HK-2 (cell line): Measurements from ENCODE around the gene HOXB5.
A peak's percentile ranks its signal among the peaks of the same experiment; 100 is the strongest.

Source experiments
- DNase-seq: peaks from one replicate; pipeline ENCODE4 v3.0.0-alpha.2; 2018; ENCODE audit not compliant: unreplicated experiment

Gene HOXB5

DNA sequence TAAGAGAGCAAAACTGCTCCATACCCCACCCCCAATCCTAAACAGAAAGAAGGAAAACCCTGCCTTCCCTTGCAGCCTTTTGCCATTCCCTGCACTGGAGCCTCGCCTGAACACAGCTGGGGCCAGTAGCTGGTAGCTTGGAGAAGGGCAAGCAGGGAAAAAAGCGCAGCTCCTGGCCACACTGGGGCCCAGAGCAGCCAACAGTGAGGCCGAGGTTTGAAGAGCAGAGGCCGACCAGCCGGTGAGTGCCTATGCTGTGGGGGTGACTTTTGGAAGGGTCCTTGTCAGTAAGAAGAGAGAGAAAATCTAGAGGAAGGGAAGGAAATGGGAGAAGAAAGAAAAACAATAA lies 35.8 kb upstream of the HOXB5 start:
- DNase-seq: no peak

DNA sequence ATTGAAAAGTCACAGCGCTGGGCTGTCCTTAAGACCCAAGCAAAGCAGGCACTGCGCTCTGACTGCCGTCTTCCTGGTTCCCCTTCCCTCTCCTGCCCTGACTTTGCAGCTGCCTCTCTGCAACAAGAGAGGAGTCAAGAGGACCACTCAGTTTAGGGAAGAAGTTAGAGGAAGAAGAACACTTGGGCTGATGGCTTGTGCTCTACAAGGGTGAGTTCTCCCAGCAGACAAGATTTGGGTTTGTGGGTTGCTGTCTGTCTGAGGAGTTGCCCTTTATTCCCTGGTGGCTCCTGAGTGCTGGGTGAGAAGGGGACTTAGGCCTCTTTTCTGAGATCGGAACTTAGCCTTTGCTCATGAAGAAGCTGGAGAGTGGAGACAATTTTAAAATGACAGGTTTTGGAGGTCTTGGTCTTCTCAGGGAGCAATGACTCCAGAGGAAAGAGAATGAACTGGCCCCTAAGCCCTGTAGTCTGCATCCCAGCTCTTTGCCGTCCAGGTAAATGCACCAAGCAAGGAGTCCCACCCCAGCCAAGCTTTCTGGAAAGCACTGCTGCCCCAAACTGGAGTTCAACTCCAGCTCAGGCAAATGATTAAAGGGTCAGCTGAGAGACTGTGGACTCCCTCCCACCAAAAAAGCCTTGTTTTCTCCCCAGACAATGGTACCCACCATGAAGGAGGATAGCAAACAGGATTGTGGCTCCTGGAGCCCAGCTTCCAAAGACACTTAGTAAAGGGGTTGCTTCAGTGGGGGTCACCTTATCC lies 35.3 kb upstream of the HOXB5 start:
- DNase-seq: no peak

DNA sequence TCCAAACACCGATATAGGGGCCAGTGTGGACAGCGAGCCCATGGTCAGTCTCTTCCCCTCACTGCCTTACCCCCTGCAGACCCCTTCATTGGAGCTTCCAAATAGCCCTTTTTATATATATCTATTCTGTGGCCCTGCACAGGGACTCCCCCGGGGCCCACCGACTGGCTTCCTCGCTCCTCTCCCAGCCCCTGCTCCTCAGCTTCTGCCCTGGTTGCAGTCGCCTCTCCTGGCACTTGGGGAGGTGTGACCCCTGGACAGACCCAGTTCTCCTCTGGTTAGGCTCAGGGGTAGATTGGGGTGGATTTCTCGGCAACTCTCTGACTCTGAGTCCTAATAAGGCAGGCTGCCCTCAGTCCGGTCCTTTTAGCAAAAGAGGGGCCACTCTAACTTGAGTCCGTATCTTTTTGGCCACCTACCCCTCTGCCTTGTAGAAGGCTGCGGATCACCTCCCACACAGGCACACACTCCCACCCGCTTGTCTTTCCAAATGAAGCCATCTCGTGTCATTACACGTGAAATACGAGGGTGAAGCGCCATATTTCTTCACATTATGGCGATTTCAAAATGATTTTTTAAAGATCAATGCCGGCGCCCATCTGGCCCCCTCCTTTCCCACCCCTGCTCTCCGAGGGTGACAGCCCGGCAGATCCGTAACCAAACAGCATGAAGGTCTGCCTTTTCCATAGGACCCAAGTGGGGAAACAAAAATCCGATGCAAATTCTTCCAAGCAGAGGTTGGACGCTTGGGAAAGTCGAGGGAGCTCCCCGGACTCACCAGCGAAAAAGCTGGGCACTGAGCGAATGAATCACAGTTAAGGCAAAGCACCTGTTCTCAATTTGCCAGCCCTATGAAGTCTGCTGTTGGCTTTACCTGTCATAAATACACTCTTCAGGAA lies 34.3 kb upstream of the HOXB5 start:
- no peak for DNase-seq

DNA sequence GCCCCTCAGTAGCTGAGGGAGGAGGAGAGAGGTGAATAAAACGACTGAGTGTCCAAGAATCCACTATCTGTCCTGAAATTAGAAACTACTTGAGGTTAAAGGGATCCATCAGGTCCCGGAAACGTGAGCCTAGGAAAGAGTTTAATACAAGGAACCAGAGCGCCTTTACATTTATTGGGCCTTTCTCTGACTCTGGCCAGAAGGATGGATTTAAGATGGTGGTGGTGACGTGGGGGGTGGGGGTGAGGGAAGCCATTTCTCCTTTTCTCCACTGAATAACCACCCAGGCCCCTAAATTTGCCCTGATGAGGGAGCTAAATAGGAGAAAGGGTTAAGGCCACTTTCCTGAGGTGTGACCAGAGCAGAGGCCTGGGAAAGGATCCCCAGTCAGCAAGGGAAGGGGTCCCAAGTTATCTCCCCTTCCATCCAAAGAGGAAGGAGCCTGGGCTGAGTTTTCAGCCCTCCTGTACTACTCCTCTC lies 33.6 kb upstream of the HOXB5 start:
- DNase-seq: no peak

DNA sequence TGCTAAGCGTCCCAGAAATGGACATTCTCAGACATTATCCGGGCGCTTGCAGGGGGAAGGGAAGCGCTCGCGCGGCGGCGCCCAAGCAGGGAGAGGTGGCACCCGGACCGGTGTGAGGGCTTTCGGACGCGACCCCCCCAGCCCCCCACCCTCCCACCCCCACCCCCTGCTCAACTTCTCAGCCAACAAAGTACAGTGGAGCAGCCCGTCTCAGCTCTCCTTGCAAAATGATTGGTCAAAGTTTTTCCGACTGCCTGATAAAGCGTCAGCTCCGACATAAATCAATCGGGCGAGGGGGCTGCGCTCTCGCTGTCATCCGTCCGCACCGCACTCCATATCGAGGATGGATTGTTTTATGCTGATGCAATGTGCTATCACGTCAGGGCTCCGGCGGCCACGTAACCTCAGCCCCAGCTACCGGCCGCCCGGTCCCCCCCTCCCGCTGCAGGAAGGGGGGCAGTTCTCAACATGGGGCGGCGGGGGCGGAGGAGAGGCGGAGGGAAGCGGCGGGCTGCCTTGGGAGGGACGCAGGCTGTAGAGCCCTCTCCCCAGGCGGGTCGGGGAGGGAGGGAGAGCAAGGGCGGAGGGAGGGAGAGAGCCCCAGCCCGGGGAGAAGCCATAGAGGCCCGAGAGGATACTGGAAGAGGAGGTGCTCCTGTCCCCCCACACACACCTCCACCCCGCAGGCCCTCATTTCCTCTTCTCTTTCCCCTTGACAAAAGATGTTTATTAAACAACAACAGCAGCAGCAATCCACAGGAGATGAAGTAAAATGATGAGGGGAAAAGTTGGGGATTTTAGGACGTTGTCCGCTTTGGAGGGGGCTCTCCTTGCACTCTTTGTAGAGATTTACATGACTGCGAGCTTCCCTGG lies 32.9 kb upstream of the HOXB5 start, which contains the start of gene HOXB9:
HOXB9 (minus strand) TSS at position 114 of the 873 bp plus-strand sequence; CDS start at position 25, 89 bp downstream.
- peak; percentile 91 for DNase-seq

DNA sequence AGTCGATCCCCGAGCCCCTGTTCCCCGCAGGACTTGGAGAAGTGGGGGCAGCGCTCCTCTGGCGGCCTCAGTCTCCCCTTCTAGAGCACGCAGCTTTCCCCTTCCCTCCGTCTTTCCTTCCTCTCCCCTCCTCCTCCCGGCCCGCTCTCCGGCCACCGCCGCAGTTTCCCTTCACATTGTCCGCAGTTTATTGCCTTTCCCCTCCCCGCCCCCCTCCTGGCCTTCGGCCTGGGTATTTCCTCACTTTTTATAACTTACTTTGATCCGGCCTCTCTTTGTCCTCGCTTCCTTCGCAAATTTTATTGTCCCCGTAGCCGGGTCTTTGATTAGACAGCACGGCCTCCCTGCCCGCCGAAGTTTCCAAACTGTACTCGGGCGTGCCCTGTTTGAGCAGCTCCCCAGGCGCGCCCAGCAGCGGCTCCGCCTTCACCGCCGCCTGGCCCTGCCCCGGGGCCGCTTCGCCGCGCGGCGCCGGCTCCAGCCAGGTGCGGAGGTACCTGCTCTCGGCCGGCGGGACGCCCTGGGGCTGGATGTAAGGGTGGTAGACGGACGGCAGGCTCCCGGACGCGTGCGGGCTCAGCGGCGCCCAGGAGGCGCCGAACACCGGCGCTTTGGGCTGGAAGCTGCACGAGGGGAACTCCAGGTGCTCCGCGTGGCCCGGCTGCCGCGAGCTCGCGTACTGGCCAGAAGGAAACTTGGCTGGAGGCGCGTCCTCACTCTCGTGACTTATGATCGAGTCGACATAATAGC lies 32.1 kb upstream of the HOXB5 start:
- DNase-seq: peak; percentile 81

DNA sequence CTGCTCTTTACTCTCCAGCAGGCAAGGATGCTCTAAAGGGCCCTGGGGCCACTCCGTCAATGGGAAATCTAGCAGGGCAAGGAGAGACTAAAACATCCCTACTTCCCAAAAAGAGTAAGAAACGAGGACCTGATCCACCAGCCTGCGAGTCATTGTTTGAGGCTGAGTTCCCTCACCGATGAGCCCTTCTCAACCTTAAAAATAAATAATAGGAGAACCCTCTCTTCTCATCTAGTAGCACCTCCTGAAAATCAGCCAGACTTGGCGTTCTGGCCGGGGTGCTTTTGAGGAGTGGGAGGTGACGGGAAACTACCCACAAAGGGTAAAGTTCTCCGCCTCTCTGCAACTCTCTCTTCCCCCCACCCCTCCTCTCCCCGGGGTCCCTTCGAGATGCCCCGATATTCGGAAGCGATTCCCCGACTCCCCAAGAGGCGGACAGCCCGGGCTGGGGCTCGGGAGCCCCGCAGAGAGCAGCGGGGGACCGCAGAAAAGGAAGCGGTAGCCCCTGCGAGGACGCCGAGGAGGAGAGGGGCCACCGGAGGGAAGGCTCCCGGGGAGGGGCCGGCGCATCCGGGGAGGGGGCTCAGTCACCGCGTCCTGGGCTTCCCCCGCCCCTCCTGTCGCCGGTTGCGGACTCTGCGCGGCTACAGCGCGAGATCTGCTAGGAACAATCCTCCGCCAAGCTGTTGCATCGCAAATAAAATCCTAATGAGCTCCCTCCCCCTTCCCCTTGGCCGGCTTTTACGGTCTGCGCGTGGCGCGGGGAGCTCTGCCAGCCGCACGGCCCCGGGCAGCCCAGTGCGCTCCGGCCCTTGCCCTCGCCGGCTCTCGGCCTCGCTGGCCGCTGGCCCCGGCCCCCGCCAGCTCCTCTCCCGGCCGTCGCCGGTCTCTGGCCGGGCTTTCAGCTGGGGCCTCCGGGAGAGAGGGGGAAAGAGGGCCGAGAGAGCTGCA lies 31.2 kb upstream of the HOXB5 start:
- DNase-seq: peak; percentile 56

DNA sequence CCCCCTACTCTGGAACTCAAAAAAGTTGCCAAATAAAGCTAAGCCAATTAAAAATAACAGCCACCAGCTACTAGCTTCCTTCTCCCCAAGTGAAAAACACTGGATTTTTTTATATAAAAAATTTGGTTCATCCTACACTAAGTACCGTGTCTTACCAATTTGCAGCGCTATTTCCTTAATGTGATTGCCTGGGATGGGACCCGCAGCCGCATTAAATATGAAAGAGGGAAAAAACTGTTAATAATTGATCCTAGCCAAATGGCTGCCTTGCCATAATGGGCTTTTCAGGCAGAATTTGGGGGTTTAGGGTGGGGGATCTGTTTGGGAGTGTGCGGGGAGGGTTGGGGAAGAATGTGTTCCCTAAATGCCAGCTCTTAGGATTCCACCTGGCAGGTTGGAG lies 30.5 kb upstream of the HOXB5 start:
- DNase-seq: no peak

DNA sequence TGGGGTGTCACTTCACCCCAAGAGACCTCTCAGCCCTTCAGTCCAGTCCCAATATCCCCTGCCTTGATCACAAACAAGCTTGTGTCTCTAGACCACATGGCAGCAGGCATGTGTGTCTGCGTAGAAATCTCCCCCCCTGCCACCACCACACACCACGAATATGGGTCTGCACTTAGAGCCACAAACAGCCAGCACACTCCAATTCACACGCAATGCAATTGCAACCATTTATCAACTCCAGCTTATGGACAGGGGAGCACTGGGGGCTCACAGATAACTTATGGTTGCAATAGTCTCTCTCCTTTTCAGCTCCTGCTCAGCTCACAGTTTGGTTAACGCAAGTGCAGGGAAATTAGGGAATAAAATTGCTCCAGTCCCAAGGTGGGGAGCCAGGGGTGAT lies 30.0 kb upstream of the HOXB5 start:
- no peak for DNase-seq

DNA sequence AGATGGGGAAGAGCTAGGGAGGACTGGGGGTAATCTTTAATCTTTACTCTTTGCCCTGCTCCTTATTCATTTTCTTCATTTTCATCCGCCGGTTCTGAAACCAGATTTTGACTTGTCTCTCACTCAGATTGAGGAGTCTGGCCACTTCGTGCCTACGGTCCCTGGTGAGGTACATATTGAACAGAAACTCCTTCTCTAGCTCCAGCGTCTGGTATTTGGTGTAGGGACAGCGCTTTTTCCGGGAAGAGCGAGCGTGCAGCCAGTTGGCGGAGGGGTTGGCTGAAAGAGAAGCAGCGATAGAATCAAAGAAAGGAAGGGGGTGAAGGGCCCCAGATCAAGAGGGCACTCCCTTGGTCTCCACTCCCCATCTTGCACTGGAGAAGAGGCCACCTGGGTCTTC lies 29.3 kb upstream of the HOXB5 start:
- DNase-seq: no peak

DNA sequence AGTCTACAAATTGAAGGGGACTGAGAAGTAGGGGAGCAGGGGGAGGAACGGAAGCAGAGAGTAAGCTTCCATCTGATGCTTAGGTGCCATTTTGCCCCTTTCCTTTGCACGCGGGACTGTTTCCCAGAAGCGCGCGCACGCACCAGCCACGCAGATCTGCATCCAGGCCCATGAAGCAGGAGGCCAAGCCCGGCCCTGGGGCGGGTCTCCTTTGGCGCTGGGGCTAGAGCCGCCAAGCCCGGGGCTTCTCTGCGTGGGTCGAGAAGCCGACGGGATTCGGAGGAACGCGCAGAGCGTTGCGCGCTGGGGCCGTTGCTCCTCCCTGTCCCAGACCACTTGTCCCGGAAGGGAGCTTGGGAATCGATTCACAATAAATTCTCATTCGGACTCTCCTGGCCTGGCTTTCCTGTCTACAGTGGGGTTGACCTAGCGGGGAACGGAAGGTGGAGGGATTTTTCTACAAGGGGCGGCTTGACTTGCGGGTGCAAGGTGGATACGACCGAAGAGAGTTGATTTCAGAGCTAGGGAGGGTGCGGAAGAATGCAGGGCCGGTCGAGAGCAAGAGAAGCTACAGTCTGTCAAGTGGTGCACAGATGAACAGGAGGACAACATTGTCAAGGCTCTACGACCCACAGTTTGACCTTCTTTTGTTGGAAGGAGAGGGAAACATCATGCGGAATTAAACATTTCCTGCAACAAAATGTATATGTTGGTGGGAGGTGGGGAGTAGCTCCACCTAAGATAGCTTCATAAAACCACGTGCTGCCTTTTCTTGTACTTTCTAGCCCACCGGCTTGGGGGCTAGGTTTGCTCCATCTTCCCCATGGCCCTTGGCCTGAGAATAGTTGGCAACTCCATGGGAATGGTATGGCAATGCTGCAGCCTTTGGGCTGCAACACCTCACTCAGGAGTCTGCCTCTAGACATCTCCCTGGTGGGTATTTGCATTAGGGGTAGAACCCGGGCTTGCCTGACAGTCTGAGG lies 28.1 kb upstream of the HOXB5 start:
- DNase-seq: no peak

DNA sequence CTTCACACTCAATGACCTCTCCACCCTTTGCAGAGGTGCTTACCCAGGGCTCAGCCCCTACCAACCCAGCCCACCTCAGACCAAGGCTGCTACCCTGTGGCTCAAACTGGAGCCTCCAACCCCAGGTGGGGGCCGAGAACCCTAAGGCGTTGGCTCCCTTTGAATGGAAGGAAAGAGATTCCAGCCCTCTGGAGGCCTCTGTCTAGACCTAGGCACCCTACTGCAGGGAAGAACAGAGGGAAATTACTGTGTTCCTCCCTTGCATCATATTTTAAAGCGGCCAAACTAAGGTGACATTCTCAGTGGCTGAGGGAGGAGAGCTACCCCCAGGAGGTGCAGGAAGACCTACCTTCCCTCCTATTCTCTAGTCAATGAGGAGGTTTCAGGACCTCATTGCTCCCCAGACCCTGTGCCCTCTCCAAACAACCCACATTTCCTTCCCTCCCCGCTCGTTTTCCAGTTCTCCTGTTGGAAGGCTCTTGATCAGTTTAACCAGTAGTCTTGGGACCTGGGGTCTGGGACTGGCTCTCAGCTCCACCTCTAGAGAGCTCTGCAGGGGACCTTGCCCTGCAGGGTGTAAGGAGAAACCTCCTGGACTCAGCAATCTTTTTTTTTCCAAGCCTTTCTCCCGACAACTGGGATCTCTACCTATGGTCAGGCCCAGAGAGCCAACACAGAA lies 27.0 kb upstream of the HOXB5 start:
- no peak for DNase-seq

DNA sequence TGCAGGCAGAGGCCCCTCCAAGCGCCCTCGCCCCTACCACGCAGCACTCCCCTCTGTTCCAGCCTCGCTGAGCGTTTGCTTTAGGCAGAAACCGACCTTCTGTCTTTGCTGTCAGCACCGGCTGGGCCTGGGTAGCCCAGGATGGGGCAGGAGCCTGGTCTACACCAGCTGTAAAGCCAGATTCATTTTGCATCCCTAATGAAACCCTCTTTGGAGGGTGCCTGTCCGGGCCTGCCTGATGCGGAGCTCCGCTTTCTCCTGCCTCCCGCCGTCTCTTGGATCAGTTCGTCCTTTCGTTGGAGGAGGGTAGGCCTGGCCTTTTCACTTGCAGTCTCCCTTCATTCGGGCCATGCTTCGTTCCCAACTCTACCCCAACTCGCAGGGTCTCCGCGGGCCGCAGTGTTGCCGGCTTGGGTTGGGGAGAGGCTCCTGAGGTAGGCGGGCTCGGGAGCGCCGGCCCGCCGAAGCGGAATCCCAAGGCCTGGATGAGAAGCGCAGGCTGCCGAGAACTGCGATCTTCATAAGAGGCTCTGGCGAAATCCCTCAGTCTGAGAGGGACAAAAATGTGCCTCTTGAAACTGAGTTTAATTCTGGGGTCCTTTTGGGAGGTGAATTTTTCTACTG lies 26.4 kb upstream of the HOXB5 start:
- DNase-seq: no peak

DNA sequence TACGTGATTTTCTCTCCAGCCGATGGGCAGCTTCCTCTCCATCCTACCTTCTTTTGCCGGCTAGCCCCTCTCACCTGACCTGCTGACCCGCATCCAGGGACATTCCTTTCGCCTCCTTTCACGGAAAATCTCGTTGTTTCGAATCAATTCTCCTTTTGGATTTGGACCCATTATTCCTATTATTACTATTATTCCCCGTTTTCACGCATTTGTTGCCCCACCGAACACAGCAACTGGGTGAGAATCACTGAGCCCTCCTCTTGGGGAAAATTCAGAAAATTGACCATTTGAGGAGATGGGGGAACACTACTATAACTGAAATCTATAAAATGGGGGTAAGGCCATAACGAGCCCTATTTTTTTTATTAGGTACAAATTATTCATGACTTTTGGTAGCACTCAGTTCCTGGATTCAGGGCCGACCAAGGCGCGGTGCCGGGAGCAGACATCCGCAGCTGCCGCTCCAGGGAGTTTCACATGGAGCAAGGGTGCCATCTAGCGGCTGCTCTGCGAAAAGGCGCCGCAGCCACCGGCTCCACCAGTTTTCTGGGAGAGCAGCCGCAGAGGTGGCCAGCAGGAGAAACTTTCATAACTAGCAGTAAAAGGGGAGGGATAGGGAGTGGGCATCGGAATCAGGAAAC lies 24.8 kb upstream of the HOXB5 start:
- DNase-seq: peak; percentile 92

DNA sequence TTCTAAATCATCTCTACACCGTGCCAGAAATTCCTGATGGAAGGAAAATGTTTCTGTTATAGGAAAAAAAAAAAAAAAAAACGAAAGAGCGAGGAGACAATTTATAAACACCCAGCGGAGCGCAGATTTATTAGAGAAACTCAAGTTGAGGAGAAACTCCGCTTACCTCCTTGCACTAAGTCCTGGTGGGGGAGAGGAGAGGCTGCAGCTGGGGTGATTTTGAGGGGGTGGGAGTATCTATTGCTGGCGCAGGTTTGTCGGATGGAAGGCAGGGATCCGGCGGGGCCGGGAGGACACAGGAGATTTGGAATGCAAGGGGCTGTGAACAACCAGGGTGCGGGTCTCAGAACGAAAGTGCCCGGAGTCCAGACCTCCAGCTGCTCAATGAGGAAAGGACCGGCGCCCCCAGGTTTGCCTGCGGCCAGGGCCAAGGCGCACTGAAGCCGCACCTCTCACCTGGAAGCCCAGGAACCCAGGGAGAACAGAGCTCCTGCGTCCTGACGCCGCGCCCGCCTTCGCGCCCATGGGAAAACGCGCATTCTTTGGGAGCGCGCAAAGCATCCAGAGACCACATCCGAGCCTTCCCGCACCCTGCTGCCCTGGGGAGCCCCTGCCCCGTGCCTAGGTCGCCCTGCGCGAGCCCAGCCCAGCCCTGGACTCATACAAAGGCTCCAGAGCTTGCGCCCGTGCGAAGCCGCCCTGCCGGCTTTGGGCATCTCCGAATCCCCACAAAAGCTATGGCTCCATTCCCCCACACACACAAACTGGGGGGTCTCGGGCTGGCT lies 24.1 kb upstream of the HOXB5 start:
- DNase-seq: no peak

DNA sequence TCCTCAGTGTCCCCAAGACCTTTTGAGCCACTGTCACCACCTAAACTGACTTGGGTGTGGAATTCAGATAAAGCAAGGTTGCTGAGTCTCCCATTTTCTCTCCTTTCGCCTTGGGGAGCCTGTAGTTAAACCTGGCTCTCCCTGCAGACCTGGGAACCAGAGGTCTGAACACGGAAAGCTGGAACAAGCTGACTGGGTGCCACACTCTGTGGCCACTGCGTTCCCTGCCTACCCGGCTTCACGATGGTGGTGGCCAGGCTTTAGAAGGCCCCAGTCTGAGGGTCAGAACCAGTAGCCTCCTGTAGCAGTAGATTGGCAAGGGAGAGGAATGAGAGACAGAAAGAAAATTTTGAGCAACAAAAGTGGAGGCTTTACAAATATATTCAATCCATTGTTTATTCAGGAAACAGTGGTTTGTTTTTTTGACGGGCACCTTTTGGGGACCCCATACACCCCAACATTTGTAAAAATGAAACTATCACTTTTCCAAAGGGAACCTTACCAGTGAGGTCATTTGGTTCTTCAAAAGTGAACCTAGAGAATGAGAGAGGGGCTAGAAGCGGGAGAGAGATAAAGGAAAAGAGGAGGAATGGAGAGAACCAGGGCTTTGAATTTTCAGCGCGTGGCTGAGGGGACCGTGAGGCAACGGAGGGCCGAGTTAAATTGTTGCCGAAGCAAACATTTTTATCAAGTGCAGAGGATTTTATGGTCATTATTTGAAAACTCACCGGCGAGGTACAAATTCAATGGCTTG lies 23.3 kb upstream of the HOXB5 start:
- no peak for DNase-seq
